Spleen (tissue), 7 donors: ENCODE data around the gene MGA.

Source experiments
- CTCF ChIP-seq, 11 experiments: fragments of 200-600 bp in 7 of 11; fragments of 450-650 bp in 4 of 11; sonication (generic) in 4 of 11; IDR thresholded peaks in 8 of 11; conservative IDR thresholded peaks in 3 of 11; 1 replicate in 7 of 11; 2 replicates in 4 of 11; pipeline versions ENCODE4 v1.4.0 to v1.8.0; 2016 to 2021; ENCODE audit warnings: antibody characterized with exemption in 11 of 11, inconsistent platforms in 4 of 11, mild to moderate bottlenecking in 1 of 11
- POLR2A ChIP-seq, 3 donors: fragments of 450-650 bp; IDR thresholded peaks; one replicate each; pipeline ENCODE4 v1.5.1; 2017; ENCODE audit warnings: antibody characterized with exemption in 3 of 3, mild to moderate bottlenecking in 1 of 3
- donor health status: DM: no; HTN: no; CAD: no; lungs with moderate emphysema.
- donor health status: DM: no; HTN: no; CAD: no.
- donor health status: DM: no; HTN: no; CAD: no.

GRCh38 chr15:41782371-41783282 lies 122.4 kb downstream of the MGA start:
- TF ChIP-seq CTCF (IDR thresholded peaks at IDR 0.05 in 8 of 11, conservative IDR thresholded peaks at IDR 0.05 in 3 of 11), result no peak
- TF ChIP-seq POLR2A (IDR thresholded peaks at IDR 0.05), result no peak
